HepG2 (cell line): ENCODE results near the gene DLL4. TPM values are rescaled to one million over a fixed set of nuclear protein-coding genes. Genes with fewer than 3 reads are reported as not detected.

Source experiments
- ATAC-seq: fragments of 200-7000 bp; cut with Tn5 transposase; 3 replicates; pipeline ENCODE4 v1.9.1; 2020; ENCODE audit warnings: mild to moderate bottlenecking, moderate library complexity
- BruUV-seq: library from RNA; stranded (reverse); fragments of 400-500 nt; replicated peaks from 2 replicates; lab custom pipeline; 2021; lab: Mats Ljungman, UMichigan
- CTCF ChIA-PET: fragments of 300-600 bp; formaldehyde crosslinking; extraction: SDS; loops from one replicate; lab custom pipeline; 2021; ENCODE audit warnings: low total read pairs, inconsistent platforms, low intra/inter-chr PET ratio; lab: Yijun Ruan, JAX
- POLR2A ChIA-PET: fragments of 350-600 bp; sonication (Branson Sonifier 250); formaldehyde crosslinking; loops from one replicate; lab custom pipeline; 2020; ENCODE audit warnings: antibody characterized with exemption, inconsistent platforms; lab: Yijun Ruan, JAX
- DNase-seq: peaks from one replicate; pipeline ENCODE4 v3.0.0-alpha.2; 2015; ENCODE audit warnings: low spot score
- FAIRE-seq: peaks from 3 replicates; lab custom pipeline; 2011; peaks lifted over from hg19 to GRCh38; lab: Jason Lieb, UNC
- H2AFZ ChIP-seq: one replicate; pipeline ENCODE4 v1.6.1; 2011; ENCODE audit warnings: low read length, inconsistent platforms
- H3K27ac ChIP-seq: fragments of 300-600 bp; 3 replicates; pipeline ENCODE4 v1.8.0; 2011; ENCODE audit warnings: mixed run types, mild to moderate bottlenecking, mixed read lengths, low read length, inconsistent platforms; ENCODE audit not compliant: insufficient read depth; ENCODE audit errors: extremely low read length
- H3K27me3 ChIP-seq, 2 experiments: fragments of 200-600 bp in 1 of 2; 2 replicates in 1 of 2; 3 replicates in 1 of 2; pipeline versions ENCODE4 v1.6.0 to v1.8.0; 2011; ENCODE audit warnings: low read length in 2 of 2, mild to moderate bottlenecking in 2 of 2, moderate library complexity in 2 of 2, inconsistent platforms in 1 of 2; ENCODE audit not compliant: insufficient read depth in 2 of 2, control insufficient read depth in 1 of 2
- H3K36me3 ChIP-seq, 2 experiments: fragments of 200-600 bp in 1 of 2; replicated peaks in 1 of 2; 2 replicates in 1 of 2; 3 replicates in 1 of 2; pipeline versions ENCODE4 v1.5.1 to v1.8.0; 2011; ENCODE audit warnings: low read length in 2 of 2, inconsistent platforms in 1 of 2; ENCODE audit not compliant: insufficient read depth in 2 of 2, control insufficient read depth in 1 of 2
- H3K4me1 ChIP-seq: 2 replicates; pipeline ENCODE4 v1.5.1; 2012; ENCODE audit warnings: low read length, inconsistent platforms; ENCODE audit not compliant: insufficient read depth
- H3K4me2 ChIP-seq: 2 replicates; pipeline ENCODE4 v1.6.0; 2011; ENCODE audit warnings: low read depth, low read length, inconsistent platforms
- H3K4me3 ChIP-seq, 3 experiments: fragments of 200-600 bp in 1 of 3; sonication (generic), shearing (Covaris generic) in 1 of 3; replicated peaks in 1 of 3; 2 replicates each; pipeline ENCODE4 v1.5.1; 2011 to 2016; ENCODE audit warnings: low read length in 3 of 3, inconsistent platforms in 2 of 3, low read depth in 2 of 3, mild to moderate bottlenecking in 2 of 3, control low read depth in 1 of 3, mixed read lengths in 1 of 3; ENCODE audit not compliant: insufficient read depth in 1 of 3
- H3K79me2 ChIP-seq: one replicate; pipeline ENCODE4 v1.6.1; 2011; ENCODE audit warnings: low read length, inconsistent platforms; ENCODE audit not compliant: insufficient read depth
- H3K9ac ChIP-seq: 2 replicates; pipeline ENCODE4 v1.6.0; 2011; ENCODE audit warnings: mild to moderate bottlenecking, low read depth, low read length, inconsistent platforms; ENCODE audit not compliant: insufficient read depth
- H3K9me3 ChIP-seq: 2 replicates; pipeline ENCODE4 v1.5.1; 2012; ENCODE audit warnings: mild to moderate bottlenecking, low read length
- H4K20me1 ChIP-seq: 2 replicates; pipeline ENCODE4 v1.6.0; 2011; ENCODE audit warnings: inconsistent platforms, mild to moderate bottlenecking, low read length, moderate library complexity; ENCODE audit not compliant: insufficient read depth
- BRD4 ChIP-seq: sonication (generic); formaldehyde crosslinking; IDR thresholded peaks from 2 replicates; pipeline ENCODE4 v1.4.0; 2020; ENCODE audit warnings: missing genetic modification reagents
- RBFOX2 ChIP-seq: fragments of 200-400 bp; formaldehyde crosslinking; IDR thresholded peaks from 2 replicates; pipeline ENCODE4 v1.6.1; 2017; ENCODE audit warnings: low read depth, mild to moderate bottlenecking, low read length
- RFX1 ChIP-seq: fragments of 450-650 bp; IDR thresholded peaks from 2 replicates; pipeline ENCODE4 v1.6.1; 2017
- SP140L ChIP-seq: sonication (generic); formaldehyde crosslinking; IDR thresholded peaks from 2 replicates; pipeline ENCODE4 v1.4.0; 2020; ENCODE audit warnings: missing genetic modification reagents, borderline replicate concordance
- SP4 ChIP-seq: sonication (generic); formaldehyde crosslinking; IDR thresholded peaks from 2 replicates; pipeline ENCODE4 v1.8.1; 2023; ENCODE audit warnings: mild to moderate bottlenecking, missing genetic modification reagents
- TCF12 ChIP-seq, 2 experiments: fragments of 450-650 bp in 1 of 2; sonication (generic) in 1 of 2; formaldehyde crosslinking in 1 of 2; IDR thresholded peaks; 2 replicates each; pipeline versions ENCODE4 v1.6.1 to v1.8.0; 2017 to 2022; ENCODE audit warnings: antibody characterized with exemption in 1 of 2, mild to moderate bottlenecking in 1 of 2, missing genetic modification reagents in 1 of 2, moderate library complexity in 1 of 2
- ZBTB3 ChIP-seq: sonication (generic); formaldehyde crosslinking; IDR thresholded peaks from 2 replicates; pipeline ENCODE4 v1.4.0; 2020; ENCODE audit warnings: low read depth, mild to moderate bottlenecking, moderate library complexity, missing genetic modification reagents, borderline replicate concordance
- ZFY ChIP-seq: sonication (generic); formaldehyde crosslinking; IDR thresholded peaks from 2 replicates; pipeline ENCODE4 v1.4.0; 2020; ENCODE audit warnings: missing genetic modification reagents
- ZNF335 ChIP-seq: sonication (generic); formaldehyde crosslinking; IDR thresholded peaks from 2 replicates; pipeline ENCODE4 v1.4.0; 2020; ENCODE audit warnings: missing genetic modification reagents
- ZNF496 ChIP-seq: sonication (generic); formaldehyde crosslinking; IDR thresholded peaks from 2 replicates; pipeline ENCODE4 v1.8.1; 2023; ENCODE audit warnings: mild to moderate bottlenecking, moderate library complexity, missing genetic modification reagents; ENCODE audit not compliant: insufficient replicate concordance
- WGBS: methylation state at CpG from one replicate; pipeline ENCODE4 v1.1.6; 2017; ENCODE audit warnings: low lambda C conversion rate; 5-methylcytosine and 5-hydroxymethylcytosine counted together
- in situ Hi-C: cut with HindIII; loops from 2 replicates; pipeline ENCODE4 v1.10.0; 2017; ENCODE audit warnings: low pct_unique_long_range_greater_than_20kb; ENCODE audit not compliant: extremely low pct_ligation_motif_present
- intact Hi-C: fragments of 100-400 bp; cut with micrococcal nuclease; formaldehyde crosslinking; loops from one replicate; pipeline ENCODE4 v1.10.0; 2022; ENCODE audit not compliant: unreplicated experiment
- polyA plus RNA-seq, 8 experiments: library from polyadenylated mRNA; depleted of rRNA in 3 of 8; stranded (reverse) in 7 of 8; unstranded in 1 of 8; fragments of >200 nt; fragmentation: Illumina TruSeq in 4 of 8; extraction: Trizol in 4 of 8; gene quantifications; 2 replicates each; pipeline versions ENCODE4 v1.2.1 to v1.2.3, GENCODE V29; 2011 to 2016; ENCODE audit warnings: low read depth in 4 of 8, missing spikeins in 1 of 8, mixed read lengths in 1 of 8; ENCODE audit not compliant: insufficient read depth in 1 of 8
- total RNA-seq, 5 experiments: library from RNA; depleted of rRNA; stranded (reverse); fragments of >200 nt; fragmentation: Illumina TruSeq; extraction: Trizol; gene quantifications; 2 replicates each; pipeline ENCODE4 v1.2.3, GENCODE V29; 2016; ENCODE audit warnings: low read depth in 1 of 5
- TF ChIP-seq, protein P1 (sequence below): sonication (generic); formaldehyde crosslinking; IDR thresholded peaks from 2 replicates; pipeline ENCODE4 v1.5.1; 2020; ENCODE audit warnings: mild to moderate bottlenecking, missing genetic modification reagents, moderate library complexity

DLL4 gene
- total and polyA plus RNA-seq, 2 of the 13 experiments (the other 11 are each of a cell fraction or from before 2014, with no cell fraction given), result 0.20 to 0.25 TPM

- Histone ChIP-seq H2AFZ (no peak overlapping the region), H3K4me1 (peaks cover 75% of the 10 kb centered on the region), H3K9me3 (no peaks in the 10 kb centered on the region), H3K4me2 (peak overlapping the region; percentile 84), H4K20me1 (no peaks in the 10 kb centered on the region), H3K79me2 (no peaks in the 10 kb centered on the region), H3K9ac (peak overlapping the region; percentile 24; the same call in 1 of the 2 replicates), H3K4me3 (peak overlapping the region in 1 of 3 experiments; percentile 42; a peak in 1 of 6 replicates), H3K36me3 (no peaks in the 10 kb centered on the region), H3K27me3 (peaks cover 0 to 4% of the 10 kb centered on the region in 2 experiments; a peak in 2 of 5 replicates), H3K27ac (no peak overlapping the region)
- intact Hi-C loops (loop anchor here (2.0 kb wide), 1 partner anchor 18 kb away; the partner anchor contains the start of gene DLL4), in situ Hi-C loops (no loop called here)
- POLR2A ChIA-PET, result interaction anchor here (1.0 to 1.4 kb wide), 2 partner anchors 17 to 18 kb away, joined by 4 read pairs; partner anchors contain the start of genes DLL4 and VPS18
- no peak for ATAC-seq
- TF ChIP-seq RFX1 (0 out of 2 replicates have a peak, but pooled peaks have one; percentile 8), ZNF496 (CRISPR knock-in tag) (no peak), SP140L (CRISPR knock-in tag) (no peak), RBFOX2 (no peak), ZFY (CRISPR knock-in tag) (0 out of 2 replicates have a peak, but pooled peaks have one; percentile 15), SP4 (CRISPR knock-in tag) (no peak), TCF12 (IDR thresholded peaks at IDR 0.05) (no peak), TCF12 (CRISPR knock-in tag; IDR thresholded peaks at IDR 0.05) (no peak), ZBTB3 (no peak), ZNF335 (no peak), BRD4 (CRISPR knock-in tag) (no peak)
- TF ChIP-seq, protein P1, sequence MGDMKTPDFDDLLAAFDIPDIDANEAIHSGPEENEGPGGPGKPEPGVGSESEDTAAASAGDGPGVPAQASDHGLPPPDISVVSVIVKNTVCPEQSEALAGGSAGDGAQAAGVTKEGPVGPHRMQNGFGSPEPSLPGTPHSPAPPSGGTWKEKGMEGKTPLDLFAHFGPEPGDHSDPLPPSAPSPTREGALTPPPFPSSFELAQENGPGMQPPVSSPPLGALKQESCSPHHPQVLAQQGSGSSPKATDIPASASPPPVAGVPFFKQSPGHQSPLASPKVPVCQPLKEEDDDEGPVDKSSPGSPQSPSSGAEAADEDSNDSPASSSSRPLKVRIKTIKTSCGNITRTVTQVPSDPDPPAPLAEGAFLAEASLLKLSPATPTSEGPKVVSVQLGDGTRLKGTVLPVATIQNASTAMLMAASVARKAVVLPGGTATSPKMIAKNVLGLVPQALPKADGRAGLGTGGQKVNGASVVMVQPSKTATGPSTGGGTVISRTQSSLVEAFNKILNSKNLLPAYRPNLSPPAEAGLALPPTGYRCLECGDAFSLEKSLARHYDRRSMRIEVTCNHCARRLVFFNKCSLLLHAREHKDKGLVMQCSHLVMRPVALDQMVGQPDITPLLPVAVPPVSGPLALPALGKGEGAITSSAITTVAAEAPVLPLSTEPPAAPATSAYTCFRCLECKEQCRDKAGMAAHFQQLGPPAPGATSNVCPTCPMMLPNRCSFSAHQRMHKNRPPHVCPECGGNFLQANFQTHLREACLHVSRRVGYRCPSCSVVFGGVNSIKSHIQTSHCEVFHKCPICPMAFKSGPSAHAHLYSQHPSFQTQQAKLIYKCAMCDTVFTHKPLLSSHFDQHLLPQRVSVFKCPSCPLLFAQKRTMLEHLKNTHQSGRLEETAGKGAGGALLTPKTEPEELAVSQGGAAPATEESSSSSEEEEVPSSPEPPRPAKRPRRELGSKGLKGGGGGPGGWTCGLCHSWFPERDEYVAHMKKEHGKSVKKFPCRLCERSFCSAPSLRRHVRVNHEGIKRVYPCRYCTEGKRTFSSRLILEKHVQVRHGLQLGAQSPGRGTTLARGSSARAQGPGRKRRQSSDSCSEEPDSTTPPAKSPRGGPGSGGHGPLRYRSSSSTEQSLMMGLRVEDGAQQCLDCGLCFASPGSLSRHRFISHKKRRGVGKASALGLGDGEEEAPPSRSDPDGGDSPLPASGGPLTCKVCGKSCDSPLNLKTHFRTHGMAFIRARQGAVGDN (CRISPR knock-in tag), result 0 out of 2 replicates have a peak, but pooled peaks have one; percentile 27
- DNase-seq, result no peak
- BruUV-seq, result no TSS peak
- no peak for FAIRE-seq
- WGBS, result 2% methylated on average over 6 of the region's 7 CpGs
- CTCF ChIA-PET, result no interaction called here
These were observed 18.0 kb upstream of the DLL4 start for GRCh38 chr15:40911141-40911540.
